Calu3 (cell line): ENCODE data around the gene INSL3. TPM values are rescaled to one million over a fixed set of nuclear protein-coding genes. Genes with fewer than 3 reads are reported as not detected.
A peak's percentile ranks its signal among the peaks of the same experiment; 100 is the strongest.

Experiments
- BruUV-seq: library from RNA; stranded (reverse); fragments of 400-500 nt; replicated peaks from 2 replicates; lab custom pipeline; 2021; lab: Mats Ljungman, UMichigan
- CTCF ChIA-PET: fragments of 300-600 bp; sonication (Branson Sonifier 250); formaldehyde crosslinking; loops from one replicate; lab custom pipeline; 2022; ENCODE audit warnings: antibody characterized with exemption; lab: Charles Lee
- DNase-seq: peaks from one replicate; pipeline ENCODE4 v3.0.0; 2022
- H3K27ac Mint-ChIP-seq: one replicate; pipeline ENCODE4 v1.8.0; 2022; ENCODE audit warnings: mixed read lengths; ENCODE audit not compliant: unreplicated experiment
- H3K27me3 Mint-ChIP-seq: one replicate; pipeline ENCODE4 v1.8.0; 2022; ENCODE audit warnings: mixed read lengths; ENCODE audit not compliant: unreplicated experiment
- H3K36me3 Mint-ChIP-seq: one replicate; pipeline ENCODE4 v1.8.0; 2022; ENCODE audit warnings: mild to moderate bottlenecking, moderate library complexity, mixed read lengths; ENCODE audit not compliant: insufficient read depth, unreplicated experiment
- H3K4me1 Mint-ChIP-seq: one replicate; pipeline ENCODE4 v1.8.0; 2022; ENCODE audit warnings: mild to moderate bottlenecking, low read depth, mixed read lengths; ENCODE audit not compliant: unreplicated experiment
- H3K4me3 Mint-ChIP-seq: one replicate; pipeline ENCODE4 v1.8.0; 2022; ENCODE audit warnings: mild to moderate bottlenecking, low read depth, moderate library complexity, mixed read lengths; ENCODE audit not compliant: unreplicated experiment
- H3K9me3 Mint-ChIP-seq: one replicate; pipeline ENCODE4 v1.8.0; 2022; ENCODE audit warnings: low read depth, mixed read lengths; ENCODE audit not compliant: unreplicated experiment
- intact Hi-C: fragments of 100-400 bp; cut with micrococcal nuclease; formaldehyde crosslinking; loops from one replicate; pipeline ENCODE4 v1.10.0; 2022; ENCODE audit not compliant: unreplicated experiment
- total RNA-seq: library from RNA; stranded (reverse); gene quantifications from 2 replicates; pipeline ENCODE4 v1.2.3, GENCODE V29; 2022
- TF ChIP-seq, protein P1 (sequence below): fragments of 200-600 bp; IDR thresholded peaks from one replicate; pipeline ENCODE4 v1.8.0; 2022; ENCODE audit warnings: antibody characterized with exemption; ENCODE audit not compliant: unreplicated experiment

The INSL3 gene
- total RNA-seq, 1 experiment from 2014 or later: not detected

DNA sequence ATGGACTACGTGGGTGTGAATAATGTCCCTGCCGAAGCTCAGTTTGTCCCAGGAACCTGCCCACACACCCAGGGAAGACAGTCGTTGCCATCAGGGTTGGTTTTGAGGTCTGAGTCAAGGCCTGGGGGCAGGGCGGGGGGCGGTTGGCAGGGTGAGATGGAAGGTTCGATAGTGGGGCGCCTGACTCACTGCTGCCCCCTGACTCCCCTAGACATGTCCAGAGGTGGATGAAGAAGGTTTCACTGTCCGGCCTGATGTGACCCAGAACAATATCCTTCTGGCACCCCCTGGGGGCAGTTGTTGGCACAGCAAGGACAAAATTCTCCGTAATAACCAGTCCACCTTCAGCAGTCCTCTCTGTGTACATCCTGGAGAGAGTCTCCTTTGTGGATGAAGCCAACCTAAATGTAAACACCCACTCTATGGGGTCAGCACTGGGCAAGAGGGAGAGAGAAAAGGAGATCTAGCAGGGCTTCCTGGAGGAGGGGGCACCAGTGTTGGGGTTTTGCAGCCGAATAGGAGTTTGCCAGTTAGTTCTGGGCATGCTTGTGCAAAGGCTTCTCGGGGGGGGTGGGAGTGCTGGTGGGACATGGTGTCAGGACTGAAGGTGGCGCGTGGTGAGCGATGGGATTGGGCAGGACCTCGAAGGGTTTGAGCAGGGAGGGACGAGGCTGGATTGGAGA lies 45.9 kb downstream of the INSL3 start:
- Mint-ChIP-seq H3K9me3 (no peaks in the 10 kb centered on the region), H3K36me3 (no peaks in the 10 kb centered on the region), H3K27ac (no peak overlapping the region), H3K4me1 (peaks cover 17% of the 10 kb centered on the region), H3K4me3 (no peak overlapping the region), H3K27me3 (peaks cover 11% of the 10 kb centered on the region)
- intact Hi-C loops: no loop called here
- no TSS peak for BruUV-seq
- TF ChIP-seq, protein P1, sequence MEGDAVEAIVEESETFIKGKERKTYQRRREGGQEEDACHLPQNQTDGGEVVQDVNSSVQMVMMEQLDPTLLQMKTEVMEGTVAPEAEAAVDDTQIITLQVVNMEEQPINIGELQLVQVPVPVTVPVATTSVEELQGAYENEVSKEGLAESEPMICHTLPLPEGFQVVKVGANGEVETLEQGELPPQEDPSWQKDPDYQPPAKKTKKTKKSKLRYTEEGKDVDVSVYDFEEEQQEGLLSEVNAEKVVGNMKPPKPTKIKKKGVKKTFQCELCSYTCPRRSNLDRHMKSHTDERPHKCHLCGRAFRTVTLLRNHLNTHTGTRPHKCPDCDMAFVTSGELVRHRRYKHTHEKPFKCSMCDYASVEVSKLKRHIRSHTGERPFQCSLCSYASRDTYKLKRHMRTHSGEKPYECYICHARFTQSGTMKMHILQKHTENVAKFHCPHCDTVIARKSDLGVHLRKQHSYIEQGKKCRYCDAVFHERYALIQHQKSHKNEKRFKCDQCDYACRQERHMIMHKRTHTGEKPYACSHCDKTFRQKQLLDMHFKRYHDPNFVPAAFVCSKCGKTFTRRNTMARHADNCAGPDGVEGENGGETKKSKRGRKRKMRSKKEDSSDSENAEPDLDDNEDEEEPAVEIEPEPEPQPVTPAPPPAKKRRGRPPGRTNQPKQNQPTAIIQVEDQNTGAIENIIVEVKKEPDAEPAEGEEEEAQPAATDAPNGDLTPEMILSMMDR: peak; percentile 76
- DNase-seq: peak; percentile 75
- CTCF ChIA-PET: interaction anchor here (0.5 to 1.2 kb wide), 3 partner anchors 9 to 432 kb away, joined by 3 to 4 read pairs (median 4); partner anchors contain the start of gene B3GNT3

DNA sequence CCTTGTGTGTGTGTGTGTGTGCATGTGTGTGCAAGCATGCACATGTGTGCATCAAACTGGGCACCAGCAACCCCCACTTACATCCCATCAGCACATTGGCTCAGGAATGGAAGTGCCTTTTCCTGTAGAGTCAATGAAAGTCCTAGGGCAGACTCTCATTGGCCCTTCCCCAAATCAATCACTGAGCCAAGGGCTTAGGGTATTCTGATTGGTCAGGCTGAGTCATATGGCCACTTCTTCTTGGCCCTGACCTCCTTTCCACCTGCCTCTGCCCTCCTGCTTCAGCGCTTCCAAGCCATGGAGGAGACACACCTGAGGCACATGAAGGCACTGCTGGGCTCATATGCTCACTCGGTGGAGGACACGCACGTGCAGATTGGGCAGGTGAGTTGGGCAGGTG lies 49.1 kb downstream of the INSL3 start:
- Mint-ChIP-seq H3K4me3 (no peak overlapping the region), H3K36me3 (no peaks in the 10 kb centered on the region), H3K27ac (no peak overlapping the region), H3K27me3 (peaks cover 11% of the 10 kb centered on the region), H3K4me1 (peaks cover 9% of the 10 kb centered on the region), H3K9me3 (no peaks in the 10 kb centered on the region)
- CTCF ChIA-PET: no interaction called here
- no peak for DNase-seq
- TF ChIP-seq, protein P1: no peak
- no TSS peak for BruUV-seq
- intact Hi-C loops: no loop called here

DNA sequence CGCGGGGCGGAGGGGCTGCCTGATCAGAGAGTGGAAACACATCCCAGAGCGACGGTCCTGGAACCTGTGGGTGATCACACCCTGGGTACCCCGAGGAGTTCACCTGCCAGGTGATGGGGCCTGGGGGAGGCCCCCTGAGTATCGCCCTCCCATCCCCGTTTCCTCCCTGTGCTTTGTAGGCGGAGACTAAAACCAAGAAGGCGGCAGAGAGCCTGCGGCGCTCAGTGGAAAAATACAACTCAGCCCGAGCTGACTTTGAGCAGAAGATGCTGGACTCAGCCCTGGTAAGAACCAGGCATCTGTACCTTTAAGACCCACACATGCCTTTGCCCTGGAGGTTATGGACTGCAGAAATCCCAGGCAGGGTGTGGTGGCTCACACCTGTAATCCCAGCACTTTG lies 50.7 kb downstream of the INSL3 start:
- intact Hi-C loops: no loop called here
- TF ChIP-seq, protein P1: no peak
- DNase-seq: no peak
- Mint-ChIP-seq H3K27ac (no peak overlapping the region), H3K4me1 (peaks cover 6% of the 10 kb centered on the region), H3K27me3 (peaks cover 8% of the 10 kb centered on the region), H3K4me3 (no peak overlapping the region), H3K9me3 (no peaks in the 10 kb centered on the region), H3K36me3 (no peaks in the 10 kb centered on the region)
- BruUV-seq: no TSS peak
- CTCF ChIA-PET: no interaction called here

DNA sequence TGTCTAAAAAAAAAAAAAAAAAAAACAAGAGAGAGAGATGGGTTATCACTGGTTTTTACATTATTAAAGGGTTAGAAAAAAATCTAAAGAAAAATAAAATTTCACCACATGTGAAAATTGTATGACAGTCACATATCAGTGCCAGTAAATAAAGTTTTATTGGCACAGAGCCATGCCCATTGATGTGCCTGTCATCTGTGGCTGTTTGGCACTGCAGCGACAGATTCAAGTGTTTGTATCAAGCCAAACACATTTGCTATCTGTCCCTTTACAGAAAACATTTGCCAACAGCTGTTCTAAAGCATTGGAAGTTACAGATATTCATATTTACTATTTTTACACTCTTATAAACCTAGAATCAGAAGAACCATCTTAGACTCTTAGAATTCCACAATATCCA lies 53.8 kb downstream of the INSL3 start:
- H3K27me3 Mint-ChIP-seq: no peaks in the 10 kb centered on the region
- no peak overlapping the region for H3K27ac Mint-ChIP-seq
- intact Hi-C loops: loop anchor here (5.0 kb wide), 1 partner anchor 315 kb away; no protein-coding TSS in a partner anchor
- DNase-seq: no peak
- TF ChIP-seq, protein P1: no peak
- no peaks in the 10 kb centered on the region for H3K9me3 Mint-ChIP-seq
- CTCF ChIA-PET: interaction anchor here (0.6 to 1.4 kb wide), 4 partner anchors 26 to 271 kb away, joined by 3 to 8 read pairs (median 5); no protein-coding TSS in a partner anchor
- H3K4me3 Mint-ChIP-seq: no peak overlapping the region
- H3K4me1 Mint-ChIP-seq: peaks cover 8% of the 10 kb centered on the region
- no peaks in the 10 kb centered on the region for H3K36me3 Mint-ChIP-seq
- no TSS peak for BruUV-seq
